Sigmoid colon (tissue), 4 donors: ENCODE results near the gene LPCAT3.

Experiments used
- CTCF ChIP-seq, 4 experiments: fragments of 450-650 bp in 3 of 4; fragments of 200-600 bp in 1 of 4; IDR thresholded peaks; one replicate each; pipeline ENCODE4 v1.5.1; 2016 to 2019; ENCODE audit warnings: antibody characterized with exemption in 4 of 4, mild to moderate bottlenecking in 3 of 4, moderate library complexity in 2 of 4
- EP300 ChIP-seq, 4 donors: sonication (generic); formaldehyde crosslinking; IDR thresholded peaks; one replicate each; pipeline ENCODE4 v1.6.1; 2017; ENCODE audit warnings: antibody characterized with exemption in 4 of 4
- POLR2A ChIP-seq, 2 donors: fragments of 450-650 bp; IDR thresholded peaks; one replicate each; pipeline ENCODE4 v1.6.1; 2016; ENCODE audit warnings: antibody characterized with exemption in 2 of 2, mild to moderate bottlenecking in 2 of 2, moderate library complexity in 2 of 2
- POLR2AphosphoS5 ChIP-seq, 4 donors: sonication (generic); formaldehyde crosslinking; IDR thresholded peaks; one replicate each; pipeline ENCODE4 v1.6.1; 2017; ENCODE audit warnings: antibody characterized with exemption in 4 of 4

GRCh38 chr12:7058163-7058845 is 40.0 kb upstream of the LPCAT3 start:
- TF ChIP-seq CTCF (IDR thresholded peaks at IDR 0.05), result no peak
- TF ChIP-seq POLR2A (IDR thresholded peaks at IDR 0.05), result no peak
- no peak for TF ChIP-seq POLR2AphosphoS5 (IDR thresholded peaks at IDR 0.05)
- no peak for TF ChIP-seq EP300 (IDR thresholded peaks at IDR 0.05)
